ENCODE results near the gene C3. TPM values are rescaled to one million over a fixed set of nuclear protein-coding genes. Genes with fewer than 3 reads are reported as not detected.
A peak's percentile ranks its signal among the peaks of the same experiment; 100 is the strongest.

C3 gene
- total and polyA plus RNA-seq, 7 donors: 9.0 to 1,284 (median 317) TPM

GRCh38 chr19:6682607-6683128 is 37.8 kb downstream of the C3 start:
- Histone ChIP-seq H3K4me3 (no peak overlapping the region), H3K9me3 (peaks cover 0 to 6% (median 1%) of the 10 kb centered on the region in 4 donors), H3K36me3 (peaks cover 0 to 6% (median 0%) of the 10 kb centered on the region in 4 donors), H3K27me3 (peaks cover 0 to 2% (median 0%) of the 10 kb centered on the region in 3 donors), H3K4me1 (no peaks in the 10 kb centered on the region), H3K27ac (no peak overlapping the region)
- DNase-seq: no peak
- whole genome bisulfite sequencing, 2 donors: 49 to 70% methylated on average over 3 of the region's 3 CpGs
- TF ChIP-seq CTCF (IDR thresholded peaks at IDR 0.05): no peak
- no peak for TF ChIP-seq POLR2AphosphoS5 (IDR thresholded peaks at IDR 0.05)
- TF ChIP-seq EP300 (IDR thresholded peaks at IDR 0.05): no peak
- TF ChIP-seq POLR2A (IDR thresholded peaks at IDR 0.05): no peak
- intact Hi-C loops (cut with DNase I): no loop called here

- no peaks in the 10 kb centered on the region for H3K4me1 ChIP-seq
- no peak for TF ChIP-seq POLR2A (IDR thresholded peaks at IDR 0.05)
- no peak for TF ChIP-seq CTCF (IDR thresholded peaks at IDR 0.05)
- no peak for TF ChIP-seq EP300 (IDR thresholded peaks at IDR 0.05)
- no peak for TF ChIP-seq POLR2AphosphoS5 (IDR thresholded peaks at IDR 0.05)
- H3K4me3 ChIP-seq: no peak overlapping the region
- intact Hi-C loops (cut with DNase I): no loop called here
- H3K27me3 ChIP-seq: peaks cover 0 to 14% (median 0%) of the 10 kb centered on the region in 3 donors
- 95 to 99% methylated on average over 1 of the region's 1 CpG for WGBS, 2 donors
- no peak for DNase-seq
- peaks cover 0 to 6% (median 1%) of the 10 kb centered on the region in 4 donors for H3K9me3 ChIP-seq
- peaks cover 0 to 6% (median 0%) of the 10 kb centered on the region in 4 donors for H3K36me3 ChIP-seq
- H3K27ac ChIP-seq: no peak overlapping the region
Measured at GRCh38 chr19:6680141-6680540, 40.3 kb downstream of the C3 start.

GRCh38 chr19:6679139-6679538 is 41.3 kb downstream of the C3 start:
- Histone ChIP-seq H3K4me1 (no peaks in the 10 kb centered on the region), H3K4me3 (no peak overlapping the region), H3K27me3 (peaks cover 0 to 14% (median 0%) of the 10 kb centered on the region in 3 donors), H3K36me3 (no peaks in the 10 kb centered on the region), H3K27ac (no peak overlapping the region), H3K9me3 (peaks cover 0 to 6% (median 1%) of the 10 kb centered on the region in 4 donors)
- TF ChIP-seq CTCF (IDR thresholded peaks at IDR 0.05) (no peak), POLR2AphosphoS5 (IDR thresholded peaks at IDR 0.05) (no peak), EP300 (IDR thresholded peaks at IDR 0.05) (no peak), POLR2A (IDR thresholded peaks at IDR 0.05) (no peak)
- no peak for DNase-seq
- intact Hi-C loops (cut with DNase I): no loop called here
- WGBS, 2 donors: 81 to 85% methylated on average over 8 of the region's 8 CpGs

- H3K4me1 ChIP-seq: no peaks in the 10 kb centered on the region
- H3K27ac ChIP-seq: no peak overlapping the region
- peak; percentile 32 for DNase-seq
- H3K9me3 ChIP-seq: peaks cover 0 to 6% (median 1%) of the 10 kb centered on the region in 4 donors
- WGBS, 2 donors: 88 to 90% methylated on average over 4 of the region's 4 CpGs
- TF ChIP-seq POLR2AphosphoS5 (IDR thresholded peaks at IDR 0.05): no peak
- TF ChIP-seq EP300 (IDR thresholded peaks at IDR 0.05): no peak
- no peak for TF ChIP-seq CTCF (IDR thresholded peaks at IDR 0.05)
- TF ChIP-seq POLR2A (IDR thresholded peaks at IDR 0.05): no peak
- H3K4me3 ChIP-seq: no peak overlapping the region
- H3K27me3 ChIP-seq: peaks cover 0 to 14% (median 0%) of the 10 kb centered on the region in 3 donors
- intact Hi-C loops (cut with DNase I): no loop called here
- no peaks in the 10 kb centered on the region for H3K36me3 ChIP-seq
Measured at GRCh38 chr19:6678690-6679109, 41.8 kb downstream of the C3 start.
